Measurements from ENCODE around the gene SPATC1L.
"Not testable (repeated sequence)": the region's sequence is repeated elsewhere in the genome, so short reads cannot be mapped to it uniquely, and the experiment has no call there.

Gene SPATC1L

GRCh38 chr21:46214478-46215340 lies 30.4 kb upstream of the SPATC1L start:
- no peak for DNase-seq

- DNase-seq, result no peak
Observed at GRCh38 chr21:46213620-46214286, 29.5 kb upstream of the SPATC1L start.

GRCh38 chr21:46212721-46213484 lies 28.6 kb upstream of the SPATC1L start:
- DNase-seq, result no peak

DNA sequence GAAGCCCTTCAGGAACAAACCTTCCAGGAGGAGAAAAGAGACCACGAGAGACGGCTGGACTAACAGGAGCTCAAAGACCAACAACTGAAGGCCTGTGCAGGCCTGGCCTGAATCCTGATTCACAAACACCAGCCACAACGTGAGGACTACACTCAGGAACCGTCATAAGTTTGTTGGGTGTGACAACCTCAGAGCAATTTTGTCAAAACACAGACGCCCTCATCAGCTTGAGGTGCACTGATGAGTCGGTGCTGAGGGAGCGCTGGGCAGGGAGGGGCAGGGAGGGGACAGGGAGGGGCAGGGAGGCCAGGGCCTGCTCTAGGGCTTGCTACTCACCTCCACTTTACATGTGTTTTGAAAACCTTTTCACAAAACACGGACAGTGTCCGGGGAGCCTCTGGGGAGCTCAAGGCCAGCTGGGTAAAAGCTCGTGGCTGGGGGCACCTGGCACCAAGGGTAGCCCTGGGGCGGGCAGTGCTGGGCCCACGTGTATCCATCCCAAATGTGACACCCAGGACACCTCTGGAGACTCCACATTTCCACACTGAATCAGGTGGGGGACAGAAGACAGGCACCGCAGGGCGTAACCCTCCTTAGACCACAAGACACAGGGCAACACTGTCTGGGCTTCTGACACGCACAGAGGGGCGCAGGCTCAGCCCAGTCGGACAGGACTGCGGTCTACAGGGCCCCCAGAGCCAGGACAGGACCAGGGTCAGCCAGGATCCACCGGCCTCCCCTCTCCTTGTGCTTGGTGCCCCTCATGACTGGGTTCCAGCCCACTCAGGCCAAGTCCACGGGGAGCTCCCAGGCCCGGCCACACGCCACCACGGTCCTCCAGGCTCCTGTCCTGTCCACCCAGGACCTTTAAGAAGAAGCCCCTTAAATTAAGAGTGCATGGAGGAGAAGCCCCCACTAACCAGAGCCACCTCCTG lies 27.8 kb upstream of the SPATC1L start:
- DNase-seq, result no peak

DNA sequence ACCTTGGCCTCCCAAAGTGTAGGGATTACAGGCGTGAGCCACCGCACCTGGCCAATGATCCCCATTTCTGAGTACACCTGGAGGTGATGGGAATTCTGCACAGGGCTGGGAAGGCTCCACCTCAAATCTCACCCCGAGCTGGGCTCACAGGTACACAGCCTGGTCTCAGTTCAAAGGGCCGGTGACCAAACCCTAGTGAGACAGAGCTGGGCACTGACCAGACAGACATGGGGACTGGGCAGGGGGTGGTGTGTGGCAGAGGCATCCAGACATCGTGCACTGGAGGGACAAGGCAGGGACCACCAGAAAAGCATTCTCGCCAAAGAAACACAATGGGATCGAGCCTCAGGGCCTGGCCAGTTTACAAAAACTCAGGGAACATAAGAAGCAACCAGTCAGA lies 27.1 kb upstream of the SPATC1L start:
- DNase-seq, result no peak

DNA sequence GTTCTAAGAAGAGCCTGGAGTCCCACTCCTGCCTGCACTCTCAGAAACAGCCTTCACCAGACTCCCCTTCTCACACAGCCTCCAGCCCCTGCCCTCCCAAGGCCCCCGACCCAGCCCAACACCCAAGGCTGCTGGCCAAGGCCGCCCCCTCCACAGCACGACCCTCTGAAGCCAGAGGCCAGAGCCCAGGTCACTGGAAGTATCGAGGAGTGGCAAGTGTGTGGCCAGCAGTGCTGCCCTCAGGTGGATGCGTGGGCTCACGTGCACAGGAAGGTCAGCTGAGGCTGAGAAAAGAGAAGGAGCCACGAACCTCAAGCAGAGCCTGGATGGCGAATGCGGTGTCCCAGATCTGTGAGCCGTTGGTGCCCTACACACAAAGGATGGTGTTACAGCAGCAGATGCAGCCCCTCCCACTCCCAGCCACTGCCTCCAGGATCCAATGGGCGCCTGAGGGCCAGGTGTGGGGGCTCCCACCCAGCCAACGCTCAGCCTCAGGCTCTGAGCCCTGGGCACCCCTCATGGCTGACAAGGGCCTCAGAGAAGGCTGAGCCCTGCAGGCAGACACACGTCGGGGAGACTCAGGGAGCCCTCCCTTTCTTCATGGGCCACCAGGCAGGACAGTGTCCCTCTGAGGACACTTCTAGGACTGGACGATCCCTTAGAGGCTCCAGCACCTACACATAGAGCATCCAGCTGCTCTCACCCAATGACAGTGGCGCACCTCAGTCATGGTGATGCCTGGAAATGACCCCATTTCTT lies 26.3 kb upstream of the SPATC1L start:
- DNase-seq, result no peak

DNA sequence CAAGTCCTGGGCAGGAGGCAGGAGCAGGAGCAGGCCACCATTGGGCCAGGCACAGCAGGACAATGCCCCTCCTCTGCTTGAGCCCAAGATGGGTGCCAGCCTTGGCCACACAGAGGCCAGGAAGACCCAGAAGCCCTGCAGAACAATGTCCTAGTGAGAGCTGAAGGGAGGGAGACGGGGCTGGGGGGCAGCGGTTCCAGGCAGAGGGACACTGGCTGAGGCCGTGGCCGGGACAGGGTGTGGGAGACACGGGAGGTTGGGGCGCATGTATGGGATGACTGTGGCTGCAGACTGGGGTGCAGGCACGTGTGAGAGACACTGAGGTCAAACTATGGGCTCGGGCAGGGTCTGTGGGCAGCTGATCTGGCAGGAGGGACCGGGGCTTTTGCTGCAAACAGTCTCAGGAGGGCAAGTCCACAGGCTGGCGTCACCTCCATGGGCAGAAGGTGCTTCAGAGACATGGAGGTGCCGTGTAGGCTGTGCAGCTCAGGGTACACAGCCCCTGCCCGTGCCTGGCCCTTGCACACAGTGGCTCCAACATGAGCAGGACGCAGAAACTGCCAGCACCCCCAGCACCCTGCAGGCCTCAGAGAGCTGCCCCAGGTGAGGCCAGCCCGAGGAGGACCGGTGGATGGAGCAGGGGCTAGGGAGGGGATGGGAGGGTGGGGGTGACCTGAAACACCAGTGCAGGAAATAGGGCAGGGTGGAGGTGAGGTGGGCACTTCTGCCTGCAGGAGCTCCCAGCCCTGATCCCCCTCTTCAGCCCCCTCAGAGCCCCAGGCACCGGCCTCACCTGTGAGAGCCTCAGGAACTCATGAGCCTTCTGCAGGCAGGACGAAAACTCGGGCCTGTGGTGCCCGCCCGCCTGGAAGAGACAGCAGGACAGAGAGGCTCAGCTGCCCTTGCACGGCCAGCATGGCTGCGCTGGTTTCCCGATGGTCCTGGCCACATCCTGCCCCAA lies 24.8 kb upstream of the SPATC1L start:
- no peak for DNase-seq

GRCh38 chr21:46207920-46208591 lies 23.8 kb upstream of the SPATC1L start:
- DNase-seq, result no peak

DNA sequence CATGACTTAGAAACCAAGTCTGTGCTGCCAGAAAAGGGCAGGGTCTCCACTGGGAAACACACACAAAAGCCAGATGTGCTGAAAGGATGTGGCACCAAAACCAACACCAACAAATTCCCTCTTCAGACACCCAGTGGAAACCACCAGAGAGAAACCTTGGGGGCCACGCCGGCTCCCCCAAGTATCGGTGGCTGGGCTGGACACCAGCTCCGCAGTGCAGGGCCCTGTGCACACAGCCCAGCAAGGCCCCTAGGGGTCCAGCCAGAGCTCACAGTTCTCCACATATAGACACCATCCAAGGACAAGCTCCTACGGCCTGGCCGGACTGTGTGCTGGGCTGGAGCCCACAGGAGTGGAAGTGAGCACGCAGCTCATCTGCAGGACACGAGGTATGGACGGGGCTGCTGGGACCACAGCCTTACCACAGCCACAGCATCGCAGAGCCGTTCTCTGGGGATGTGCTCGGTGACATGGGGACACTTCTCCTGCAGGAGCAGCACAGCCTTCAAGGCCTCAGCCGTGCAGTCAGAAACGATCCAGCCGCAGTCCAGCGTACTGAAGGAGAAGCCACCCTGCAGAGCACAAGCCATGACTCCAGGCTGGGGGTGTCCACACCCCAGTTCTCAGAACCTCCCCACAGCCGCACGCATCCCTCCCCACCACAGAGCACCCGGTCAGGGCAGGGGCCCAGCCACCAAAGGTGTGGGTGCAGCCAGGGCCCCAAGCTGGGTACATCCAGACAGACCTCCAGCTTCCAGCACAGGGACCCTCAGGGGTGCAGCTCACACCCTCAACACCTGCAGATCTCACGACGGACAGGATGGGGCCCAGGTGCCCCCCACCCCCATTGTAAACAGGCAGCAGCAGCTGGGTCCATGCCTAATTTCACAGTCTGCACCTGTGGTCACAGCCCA lies 23.0 kb upstream of the SPATC1L start:
- no peak for DNase-seq

- no peak for DNase-seq
Observed at GRCh38 chr21:46206163-46207005, 22.1 kb upstream of the SPATC1L start.

DNA sequence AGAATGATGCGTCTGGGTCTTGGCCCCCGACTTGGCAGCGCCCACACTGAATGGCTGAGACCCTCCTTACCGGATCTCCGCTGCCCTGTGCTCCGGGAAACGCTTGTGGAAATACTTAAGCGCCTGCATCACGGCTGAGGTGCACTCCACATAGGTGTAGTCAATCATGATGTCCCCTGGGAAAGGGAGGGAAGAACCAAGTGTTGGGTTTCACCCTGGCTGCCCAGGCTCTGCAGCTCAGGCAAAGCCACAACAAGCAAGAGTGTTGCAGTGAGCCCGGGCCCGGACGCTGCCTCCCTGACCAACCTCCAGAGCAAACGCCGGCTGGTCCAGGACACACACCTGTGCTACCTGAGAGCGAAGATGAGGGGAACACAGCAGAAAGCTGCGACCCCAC lies 21.5 kb upstream of the SPATC1L start:
- DNase-seq, result no peak

DNA sequence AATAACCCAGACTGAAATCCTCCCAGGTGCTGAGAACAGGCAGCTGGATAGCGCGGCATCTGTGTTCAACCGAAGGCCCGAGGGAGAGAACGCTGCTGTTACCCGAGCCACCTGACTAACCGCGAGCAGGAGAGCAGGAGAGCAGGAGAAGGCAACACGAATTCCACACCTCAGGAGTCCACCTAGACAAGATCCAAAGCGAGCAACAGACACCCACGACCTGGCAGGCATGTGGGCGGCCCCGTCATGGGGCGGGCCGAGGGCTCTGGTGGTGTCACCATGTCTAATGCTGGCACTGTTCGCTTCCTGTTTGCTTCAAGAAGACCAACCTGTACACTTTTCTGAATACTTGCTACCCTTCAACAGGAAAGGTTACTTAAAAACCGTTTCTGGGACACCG lies 20.9 kb upstream of the SPATC1L start:
- DNase-seq, result no peak

- DNase-seq, result no peak
Observed at GRCh38 chr21:46203203-46203600, 18.9 kb upstream of the SPATC1L start.

- DNase-seq, result no peak
Observed at GRCh38 chr21:46202592-46203202, 18.4 kb upstream of the SPATC1L start.

GRCh38 chr21:46200877-46201803 lies 16.9 kb upstream of the SPATC1L start:
- DNase-seq, result not testable (repeated sequence)

All from activated naive CD4-positive, alpha-beta T cell treated with Interleukin-2 at 50 U/mL for 16 hours (primary cell).